Measurements from ENCODE around the gene CFAP99. TPM values are rescaled to one million over a fixed set of nuclear protein-coding genes. Genes with fewer than 3 reads are reported as not detected.

CFAP99 gene
- polyA plus RNA-seq, 3 donors: 0.15 to 0.27 TPM; not detected in 1

DNA sequence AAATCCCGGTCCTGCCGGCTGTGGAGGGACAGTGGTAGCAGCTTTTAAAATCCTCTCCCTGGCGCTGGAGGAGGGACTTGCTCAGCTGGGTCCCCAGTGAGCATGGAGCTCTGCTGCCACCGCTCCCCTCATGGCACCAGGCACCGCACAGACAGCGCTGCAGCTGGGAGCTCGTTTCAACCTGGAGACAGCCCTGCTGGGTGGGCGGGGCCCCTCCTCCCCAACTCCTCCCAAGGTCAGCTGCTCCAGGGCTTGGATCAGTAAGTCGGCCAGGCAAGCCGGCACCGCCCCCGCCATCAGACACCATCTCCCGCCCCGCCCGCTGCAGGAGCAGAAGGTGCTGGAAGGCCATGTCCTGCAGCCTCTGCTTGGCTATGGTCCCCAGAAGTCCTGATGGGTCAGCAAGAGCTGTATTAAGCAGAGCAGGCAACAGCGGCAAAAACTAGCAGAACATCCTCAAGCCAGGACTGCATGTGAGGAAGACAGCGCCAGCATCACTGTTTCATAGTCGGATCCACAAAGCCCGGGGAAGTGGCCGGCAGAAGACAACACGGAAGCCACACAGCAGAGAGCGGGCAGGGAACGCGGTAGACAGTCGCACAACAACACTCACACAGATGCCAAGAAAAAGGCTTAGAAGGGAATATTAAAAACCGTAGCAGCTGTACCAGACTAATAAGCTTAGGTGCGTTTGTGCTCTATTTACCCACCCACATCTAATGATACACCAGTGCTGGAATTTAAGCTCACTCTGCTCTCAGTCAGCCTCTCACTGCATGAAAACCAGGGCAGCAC is 16.5 kb upstream of the CFAP99 start:
- Histone ChIP-seq H3K36me3 (replicated peaks in 1 of 2; ENCODE audit: control insufficient read depth in 1 of 2, insufficient read depth in 2 of 2, low read length in 2 of 2) (no peaks in the 10 kb centered on the region), H3K9me3 (replicated peaks in 1 of 2; ENCODE audit: control insufficient read depth in 1 of 2, insufficient read depth in 1 of 2, low read length in 2 of 2) (no peaks in the 10 kb centered on the region), H3K9ac (ENCODE audit: insufficient read depth, low read length, poor library complexity, severe bottlenecking) (peak overlapping the region; percentile 15), H4K20me1 (ENCODE audit: insufficient read depth, low read length) (peaks cover 18% of the 10 kb centered on the region), H3K4me3 (replicated peaks in 1 of 3; ENCODE audit: low read depth in 2 of 3, low read length in 3 of 3) (peak overlapping the region in 1 of 3 experiments; percentile 52), H3K4me2 (replicated peaks; ENCODE audit: extremely low read depth, low read length, poor library complexity, severe bottlenecking) (peak overlapping the region; percentile 53), H3K27me3 (ENCODE audit: control insufficient read depth in 2 of 2, insufficient read depth in 2 of 2, low read length in 2 of 2) (peaks cover 0 to 20% of the 10 kb centered on the region in 2 donors), H3K4me1 (ENCODE audit: control insufficient read depth in 1 of 2, insufficient read depth in 2 of 2, low read length in 2 of 2) (peaks cover 5 to 21% of the 10 kb centered on the region in 2 donors), H3K27ac (ENCODE audit: low read depth in 1 of 2, low read length in 2 of 2) (no peak overlapping the region), H2AFZ (ENCODE audit: insufficient read depth, low read depth, low read length, poor library complexity, severe bottlenecking) (peak overlapping the region; percentile 63), H3K79me2 (ENCODE audit: insufficient read depth, low read length) (no peaks in the 10 kb centered on the region)
- Mint-ChIP-seq H3K4me3 (peak overlapping the region; percentile 77 to 92), H3K36me3 (peaks cover 0 to 2% of the 10 kb centered on the region in 2 donors), H3K4me1 (peaks cover 27% of the 10 kb centered on the region), H3K9me3 (peaks cover 0 to 3% (median 0%) of the 10 kb centered on the region in 7 donors), H3K27ac (peak overlapping the region in 4 of 7 donors; percentile 2 to 71 (median 52)), H3K27me3 (ENCODE audit: low read depth in 3 of 3) (peaks cover 20 to 31% (median 26%) of the 10 kb centered on the region in 3 donors)
- 6% methylated on average over 12 of the region's 27 CpGs for WGBS (ENCODE audit: insufficient coverage)
- intact Hi-C loops (cut with micrococcal nuclease): no loop called here
- DNase-seq: peak in 1 of 3 donors; percentile 26
- TF ChIP-seq, protein P1, sequence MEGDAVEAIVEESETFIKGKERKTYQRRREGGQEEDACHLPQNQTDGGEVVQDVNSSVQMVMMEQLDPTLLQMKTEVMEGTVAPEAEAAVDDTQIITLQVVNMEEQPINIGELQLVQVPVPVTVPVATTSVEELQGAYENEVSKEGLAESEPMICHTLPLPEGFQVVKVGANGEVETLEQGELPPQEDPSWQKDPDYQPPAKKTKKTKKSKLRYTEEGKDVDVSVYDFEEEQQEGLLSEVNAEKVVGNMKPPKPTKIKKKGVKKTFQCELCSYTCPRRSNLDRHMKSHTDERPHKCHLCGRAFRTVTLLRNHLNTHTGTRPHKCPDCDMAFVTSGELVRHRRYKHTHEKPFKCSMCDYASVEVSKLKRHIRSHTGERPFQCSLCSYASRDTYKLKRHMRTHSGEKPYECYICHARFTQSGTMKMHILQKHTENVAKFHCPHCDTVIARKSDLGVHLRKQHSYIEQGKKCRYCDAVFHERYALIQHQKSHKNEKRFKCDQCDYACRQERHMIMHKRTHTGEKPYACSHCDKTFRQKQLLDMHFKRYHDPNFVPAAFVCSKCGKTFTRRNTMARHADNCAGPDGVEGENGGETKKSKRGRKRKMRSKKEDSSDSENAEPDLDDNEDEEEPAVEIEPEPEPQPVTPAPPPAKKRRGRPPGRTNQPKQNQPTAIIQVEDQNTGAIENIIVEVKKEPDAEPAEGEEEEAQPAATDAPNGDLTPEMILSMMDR (IDR thresholded peaks at IDR 0.05): no peak

DNA sequence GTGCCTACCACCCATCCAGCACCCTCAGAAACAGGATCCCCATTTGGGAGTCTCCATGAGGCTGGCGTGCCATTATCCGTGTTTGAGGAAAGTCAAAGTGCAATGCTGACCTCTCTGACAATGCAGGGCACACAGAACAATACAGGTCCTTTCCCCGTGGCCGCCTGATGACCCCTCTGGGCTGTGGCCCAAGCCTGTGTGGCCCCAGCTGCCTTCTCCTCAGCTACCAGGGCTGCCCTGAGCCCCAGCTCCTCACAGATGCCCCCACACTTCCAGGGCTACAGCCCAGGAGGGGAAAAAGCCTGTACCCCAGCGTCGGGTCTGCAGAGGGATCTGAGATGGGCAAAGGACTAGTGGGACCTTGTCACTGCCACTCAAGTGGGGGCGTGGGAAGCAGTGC is 15.8 kb upstream of the CFAP99 start:
- peaks cover 19 to 31% (median 21%) of the 10 kb centered on the region in 3 donors for H3K27me3 Mint-ChIP-seq (ENCODE audit: low read depth in 3 of 3)

More for the DNA sequence above, 15.8 kb upstream of the CFAP99 start:
- Histone ChIP-seq H2AFZ (ENCODE audit: insufficient read depth, low read depth, low read length, poor library complexity, severe bottlenecking) (no peak overlapping the region), H3K79me2 (ENCODE audit: insufficient read depth, low read length) (no peaks in the 10 kb centered on the region), H3K4me1 (ENCODE audit: control insufficient read depth in 1 of 2, insufficient read depth in 2 of 2, low read length in 2 of 2) (peaks cover 5 to 21% of the 10 kb centered on the region in 2 donors), H3K9ac (ENCODE audit: insufficient read depth, low read length, poor library complexity, severe bottlenecking) (no peak overlapping the region), H3K27me3 (ENCODE audit: control insufficient read depth in 2 of 2, insufficient read depth in 2 of 2, low read length in 2 of 2) (peaks cover 0 to 20% of the 10 kb centered on the region in 2 donors), H3K27ac (ENCODE audit: low read depth in 1 of 2, low read length in 2 of 2) (no peak overlapping the region), H3K36me3 (replicated peaks in 1 of 2; ENCODE audit: control insufficient read depth in 1 of 2, insufficient read depth in 2 of 2, low read length in 2 of 2) (no peaks in the 10 kb centered on the region), H4K20me1 (ENCODE audit: insufficient read depth, low read length) (peaks cover 18% of the 10 kb centered on the region), H3K9me3 (replicated peaks in 1 of 2; ENCODE audit: control insufficient read depth in 1 of 2, insufficient read depth in 1 of 2, low read length in 2 of 2) (no peaks in the 10 kb centered on the region), H3K4me3 (replicated peaks in 1 of 3; ENCODE audit: low read depth in 2 of 3, low read length in 3 of 3) (no peak overlapping the region), H3K4me2 (replicated peaks; ENCODE audit: extremely low read depth, low read length, poor library complexity, severe bottlenecking) (no peak overlapping the region)
- H3K9me3 Mint-ChIP-seq: peaks cover 0 to 3% (median 0%) of the 10 kb centered on the region in 7 donors
- peak overlapping the region in 1 of 2 donors; percentile 92 for H3K4me3 Mint-ChIP-seq
- intact Hi-C loops (cut with micrococcal nuclease): no loop called here
- WGBS (ENCODE audit: insufficient coverage): 84% methylated on average over 5 of the region's 7 CpGs
- TF ChIP-seq, protein P1 (IDR thresholded peaks at IDR 0.05): no peak
- peak overlapping the region in 1 of 7 donors; percentile 54 for H3K27ac Mint-ChIP-seq
- H3K4me1 Mint-ChIP-seq: peaks cover 27% of the 10 kb centered on the region
- no peak for DNase-seq
- H3K36me3 Mint-ChIP-seq: peaks cover 0 to 2% of the 10 kb centered on the region in 2 donors
